HL-60/S4 treated with retinoic acid at 250 ng/mL for 4 days and 3 days (cell line): ENCODE data around the gene LILRB2.
"Not testable (repeated sequence)": the region's sequence is repeated elsewhere in the genome, so short reads cannot be mapped to it uniquely, and the experiment has no call there.

ENCODE experiments used
- in situ Hi-C: fragments of 300-500 bp; cut with MboI; formaldehyde crosslinking; loops from 2 replicates; pipeline ENCODE4 v1.7.0; 2022; ENCODE audit warnings: low sequenced_read_pairs

The LILRB2 gene

DNA sequence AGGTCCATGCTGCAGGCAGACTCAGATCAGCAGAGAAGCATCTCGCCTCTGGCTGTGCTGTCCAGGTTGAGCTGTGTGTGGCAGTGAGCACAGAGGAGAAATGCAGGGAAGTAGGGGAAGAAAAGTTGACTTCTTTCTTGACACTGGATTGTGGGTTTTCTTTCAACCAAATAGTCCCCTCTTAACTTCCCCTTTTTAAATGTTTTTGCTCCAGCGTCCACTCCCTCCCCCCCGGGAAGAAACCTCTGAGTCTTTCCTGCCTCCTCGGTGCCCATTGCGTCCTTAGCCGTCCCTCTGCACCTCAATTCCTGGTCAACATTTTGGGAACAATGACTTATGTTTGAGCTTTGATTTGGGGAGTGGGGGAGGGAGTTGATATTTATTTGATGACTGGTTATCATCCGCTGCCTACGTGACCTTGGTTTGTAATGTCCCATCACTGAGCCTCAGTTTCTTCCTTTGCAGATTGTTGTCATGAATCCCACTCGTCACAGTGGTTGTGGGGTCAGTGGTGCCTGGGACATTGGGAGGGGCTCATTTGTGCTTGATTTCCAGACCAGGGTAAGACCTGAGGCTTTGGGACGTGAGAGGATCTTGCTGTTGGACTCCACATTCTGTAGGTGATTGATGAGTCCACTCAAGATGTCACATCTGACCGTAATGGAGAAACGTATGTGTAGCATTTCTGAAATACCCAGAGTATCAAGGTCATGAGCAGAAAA is at the start of gene LILRB2:
TSS of gene LILRB2 (minus strand) at position 104 of the 722 bp plus-strand sequence. CDS start 614 bp downstream, outside the sequence.
- in situ Hi-C loops = loop anchor here (10.0 kb wide), 1 partner anchor 354 kb away; the partner anchor contains the start of gene LILRB1

DNA sequence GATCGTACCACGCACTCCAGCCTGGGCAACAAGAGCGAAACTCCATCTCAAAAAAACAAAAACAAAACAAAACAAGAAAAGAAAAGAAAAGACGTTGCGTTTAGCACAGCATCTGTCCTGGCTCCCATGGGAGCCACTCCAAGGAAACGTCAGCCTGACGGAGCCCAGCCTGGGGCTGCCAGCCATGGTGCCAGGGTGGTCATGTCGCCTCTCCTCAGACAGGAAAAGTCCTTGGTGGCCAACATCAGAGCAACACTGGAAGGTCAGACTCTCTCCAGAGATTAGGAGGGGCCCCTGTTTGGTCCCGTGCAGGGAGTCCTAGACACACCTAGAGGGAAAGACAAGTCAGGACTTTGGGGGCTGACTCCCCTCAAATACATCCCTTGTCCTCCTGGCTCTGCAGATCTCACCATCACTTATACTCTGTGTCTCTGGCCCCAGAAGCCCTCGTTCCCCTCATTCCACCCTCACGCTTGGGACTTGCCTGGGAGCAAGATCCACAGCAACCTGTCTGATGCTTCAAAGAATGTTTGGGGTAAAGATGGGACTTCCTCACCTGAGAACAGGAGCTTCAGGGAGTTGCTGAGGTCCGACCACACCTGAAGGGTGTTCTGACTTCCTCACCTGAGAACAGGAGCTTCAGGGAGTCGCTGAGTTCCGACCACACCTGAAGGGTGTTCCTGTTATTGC is 48.7 kb upstream of the LILRB2 start:
- in situ Hi-C loops = no loop called here

DNA sequence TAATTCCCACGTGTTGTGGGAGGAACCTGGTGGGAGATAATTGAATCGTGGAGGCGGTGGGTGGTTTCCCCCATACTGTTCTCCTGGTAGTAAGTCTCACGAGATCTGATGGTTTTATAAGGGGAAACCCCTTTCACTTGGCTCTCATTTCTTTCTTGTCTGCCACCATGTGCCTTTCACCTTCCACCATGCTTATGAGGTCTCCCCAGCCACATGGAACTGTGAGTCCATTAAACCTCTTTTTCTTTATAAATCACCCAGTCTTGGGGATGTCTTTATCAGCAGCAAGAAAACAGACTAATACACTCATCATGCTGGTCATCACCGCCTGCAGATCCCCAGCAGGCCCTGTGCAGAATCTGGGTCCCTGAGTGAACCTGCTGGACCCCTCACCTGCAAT is 47.9 kb upstream of the LILRB2 start:
- in situ Hi-C loops = not testable (repeated sequence)

DNA sequence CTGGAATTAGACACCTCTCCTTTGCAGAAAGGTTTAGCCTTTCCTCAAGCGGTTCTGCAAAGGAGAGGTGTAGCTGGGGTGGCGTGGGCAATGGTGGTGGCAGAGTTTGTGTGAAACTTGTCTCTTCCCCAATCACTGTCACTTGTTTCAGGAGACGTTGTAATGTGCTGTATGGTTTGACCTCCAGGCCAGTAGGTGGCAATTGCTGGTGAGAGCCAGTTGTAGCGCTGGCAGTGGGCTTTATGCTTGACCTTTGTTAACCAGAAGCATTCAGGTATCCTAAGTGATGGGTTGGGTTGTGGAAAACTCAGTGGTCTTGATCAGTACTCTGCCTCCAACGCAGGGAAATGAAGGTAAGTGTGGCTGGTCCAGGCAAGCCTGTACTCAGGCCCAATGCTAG is 44.7 kb upstream of the LILRB2 start:
- in situ Hi-C loops = no loop called here

DNA sequence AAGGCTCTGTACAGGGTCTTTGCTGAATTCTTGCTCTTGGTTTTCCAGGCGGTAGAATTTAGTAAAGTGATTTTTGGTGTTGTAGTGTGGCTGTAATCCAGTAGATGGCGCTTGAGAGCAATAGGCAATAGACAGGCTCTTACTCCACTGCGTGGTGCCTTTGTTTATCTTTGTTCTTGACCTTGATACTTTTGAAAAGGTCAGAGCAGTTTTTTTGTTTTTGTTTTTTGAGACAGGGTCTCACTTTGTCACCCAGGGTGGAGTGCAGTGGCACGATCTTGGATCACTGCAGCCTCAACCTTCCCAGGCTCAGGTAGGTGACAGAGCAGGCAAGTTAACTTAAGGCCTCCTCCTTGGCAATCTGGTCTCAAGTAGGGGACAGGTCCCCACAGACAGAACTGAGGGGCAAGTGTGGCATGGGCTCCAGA is 44.3 kb upstream of the LILRB2 start:
- in situ Hi-C loops = no loop called here

DNA sequence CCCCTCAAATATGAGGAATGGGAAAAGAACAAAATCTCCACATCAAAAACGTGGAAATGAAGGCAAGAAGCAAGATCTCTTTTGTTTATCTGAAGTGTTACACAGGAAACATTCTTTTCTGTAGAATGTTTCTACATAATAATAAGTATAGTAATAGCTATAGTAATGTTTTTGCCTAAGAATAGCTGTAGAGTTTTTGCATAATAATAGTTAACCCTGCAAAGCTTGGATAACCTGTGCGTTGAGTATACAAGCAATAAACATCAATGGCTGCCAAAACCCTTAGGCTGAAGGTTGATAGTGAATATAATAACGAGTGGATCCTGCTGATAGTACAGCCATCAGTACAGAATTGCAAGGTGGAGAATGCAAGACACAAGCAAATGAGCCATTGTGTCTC is 43.2 kb upstream of the LILRB2 start:
- in situ Hi-C loops = no loop called here

DNA sequence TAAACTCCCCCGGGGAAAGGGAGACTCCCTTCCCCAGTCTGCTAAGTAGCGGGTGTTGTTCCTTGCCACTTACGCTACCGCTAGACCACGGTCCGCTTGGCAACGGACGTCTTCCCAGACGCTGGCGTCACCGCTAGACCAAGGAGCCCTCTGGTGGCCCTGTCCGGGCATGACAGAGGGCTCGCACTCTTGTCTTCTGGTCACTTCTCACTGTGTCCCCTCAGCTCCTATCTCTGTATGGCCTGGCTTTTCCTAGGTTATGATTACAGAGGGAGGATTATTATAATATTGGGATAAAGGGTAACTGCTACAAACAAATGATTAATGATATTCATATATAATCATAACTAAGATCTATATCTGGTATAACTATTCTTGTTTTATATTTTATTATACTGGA is 42.0 kb upstream of the LILRB2 start:
- in situ Hi-C loops = not testable (repeated sequence)

DNA sequence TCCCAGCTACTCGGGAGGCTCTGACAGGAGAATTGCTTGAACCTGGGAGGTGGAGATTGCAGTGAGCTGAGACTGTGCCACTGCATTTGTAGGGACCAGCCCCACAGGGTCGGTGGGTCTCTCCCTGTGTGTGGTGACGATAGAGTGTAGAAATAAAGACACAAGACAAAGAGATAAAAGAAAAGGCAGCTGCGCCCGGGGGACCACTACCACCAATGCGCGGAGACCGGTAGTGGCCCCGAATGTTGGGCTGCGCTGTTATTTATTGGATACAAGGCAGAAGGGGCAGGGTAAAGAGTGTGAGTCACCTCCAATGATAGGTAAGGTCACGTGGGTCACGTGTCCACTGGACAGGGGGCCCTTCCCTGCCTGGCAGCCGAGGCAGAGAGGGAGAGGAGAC is 41.4 kb upstream of the LILRB2 start:
- in situ Hi-C loops = not testable (repeated sequence)

DNA sequence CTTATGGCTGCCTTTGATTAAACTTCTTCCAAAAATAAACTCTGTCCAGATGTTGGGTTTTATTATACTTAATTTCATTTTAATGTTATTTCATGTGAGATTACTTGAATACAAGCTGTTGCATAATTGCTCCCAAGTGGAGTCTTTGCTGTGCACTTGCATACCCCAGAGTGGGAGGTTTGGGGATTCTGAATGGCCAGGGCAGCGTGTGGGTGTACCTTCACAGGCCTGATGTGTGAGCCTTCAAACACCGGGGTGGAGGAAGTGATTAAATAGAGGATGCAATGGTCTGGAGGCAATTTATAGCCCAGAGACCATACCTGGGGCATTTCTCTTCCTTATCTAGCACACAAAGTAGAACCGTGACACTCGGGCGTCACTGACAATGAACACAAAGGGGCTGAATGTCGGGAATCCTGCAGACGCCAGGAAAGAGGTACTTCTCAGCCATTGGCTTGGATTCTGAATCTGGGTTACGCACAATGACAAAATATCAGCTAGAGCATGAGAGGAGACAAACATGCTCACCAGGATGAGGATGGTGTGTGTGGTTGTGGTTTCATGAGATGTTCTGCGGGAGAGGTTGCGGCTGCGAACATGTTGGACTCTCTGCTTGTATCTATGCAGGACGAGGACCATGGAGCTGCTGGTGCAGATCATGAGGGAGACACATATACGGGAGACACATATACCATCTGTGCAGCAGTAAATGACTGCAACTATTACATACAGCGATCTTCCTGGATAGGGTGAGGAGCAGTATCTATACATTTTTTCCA is 39.2 kb upstream of the LILRB2 start:
- in situ Hi-C loops = no loop called here

DNA sequence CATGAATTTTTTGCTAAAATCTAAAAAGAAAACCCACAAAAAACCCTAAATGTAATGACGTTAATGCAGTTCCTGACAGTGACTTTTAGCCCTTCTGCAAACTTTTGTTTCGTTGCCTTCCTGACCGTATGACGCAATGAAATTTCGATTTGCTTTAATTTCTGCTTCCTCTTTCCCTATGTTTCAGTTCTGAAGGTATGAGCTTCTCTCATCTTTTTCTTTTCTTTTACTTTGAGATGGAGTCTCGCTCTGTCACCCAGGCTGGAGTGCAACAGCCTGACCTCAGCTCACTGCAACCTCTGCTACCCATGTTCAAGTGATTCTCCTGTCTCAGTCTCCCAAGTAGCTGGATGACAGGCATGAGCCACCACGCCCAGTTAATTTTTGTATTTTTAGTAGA is 38.1 kb upstream of the LILRB2 start:
- in situ Hi-C loops = no loop called here

DNA sequence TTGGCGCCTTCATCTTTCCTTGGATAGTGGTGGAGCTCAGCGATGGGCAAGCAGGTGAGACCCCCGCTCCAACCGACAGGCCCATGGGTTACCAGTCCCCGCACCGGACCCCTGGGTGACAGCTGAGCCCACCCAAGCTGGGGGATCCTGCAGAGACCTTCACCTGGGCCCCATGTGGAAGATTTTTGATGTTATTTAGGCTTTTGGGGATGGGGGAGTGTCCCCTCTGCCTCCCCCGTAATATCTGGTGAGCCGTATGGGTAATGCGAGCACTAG is 37.0 kb upstream of the LILRB2 start:
- in situ Hi-C loops = no loop called here

DNA sequence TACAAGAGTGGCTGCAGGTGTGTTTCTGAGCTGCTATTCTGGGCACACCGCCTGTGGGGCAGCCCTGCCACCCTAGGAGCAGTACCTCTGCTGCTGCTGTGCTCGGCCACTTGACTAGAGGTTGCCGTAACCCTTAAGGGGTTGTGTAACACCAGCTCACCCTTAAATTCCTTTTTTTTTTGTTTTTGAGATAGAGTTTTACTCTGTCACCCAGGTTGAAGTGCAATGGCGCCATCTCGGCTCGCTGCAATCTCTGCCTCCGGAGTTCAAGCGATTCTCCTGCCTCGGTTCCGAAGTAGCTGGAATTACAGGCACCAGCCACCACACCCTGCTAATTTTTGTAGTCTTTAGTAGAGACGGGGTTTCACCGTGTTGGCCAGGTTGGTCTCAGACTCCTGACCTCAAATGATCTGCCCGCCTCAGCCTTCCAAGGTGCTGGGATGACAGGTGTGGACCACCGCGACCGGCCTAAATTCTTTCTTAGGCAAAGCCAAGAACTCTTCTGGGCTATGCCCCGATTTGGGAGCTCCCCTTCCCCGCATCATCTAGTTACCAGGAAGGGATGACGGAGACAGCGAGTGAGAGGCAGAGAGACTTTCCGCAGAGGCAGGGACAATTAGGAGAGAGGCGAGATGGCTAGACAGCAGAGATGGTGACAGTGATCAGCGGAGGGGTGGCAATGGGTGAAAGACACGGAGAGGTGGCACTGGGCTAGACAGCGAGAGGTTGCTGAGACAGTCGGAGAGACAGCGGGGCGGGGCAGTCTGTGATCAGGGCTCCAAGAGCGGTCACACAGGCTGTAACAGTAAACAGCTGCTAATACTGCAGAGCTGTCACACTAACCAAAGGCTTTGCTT is 36.4 kb upstream of the LILRB2 start:
- in situ Hi-C loops = no loop called here

DNA sequence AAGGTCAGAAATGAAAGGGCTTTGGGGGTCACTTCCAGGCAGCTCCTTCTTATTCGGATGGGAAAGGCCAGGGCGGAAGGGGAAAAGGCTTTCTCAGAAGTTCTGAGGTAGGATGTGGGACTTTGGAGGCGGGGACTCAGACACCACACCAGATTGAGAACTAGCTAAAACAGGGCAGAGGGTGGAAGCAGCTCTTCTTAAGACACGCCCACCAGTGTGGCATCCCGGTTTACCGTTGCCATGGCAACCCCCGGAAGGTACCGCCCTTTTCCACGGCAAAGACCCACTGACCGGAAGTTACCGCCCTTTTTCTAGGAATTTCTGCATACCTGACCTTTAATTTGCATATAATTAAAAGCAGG is 35.8 kb upstream of the LILRB2 start:
- in situ Hi-C loops = no loop called here

DNA sequence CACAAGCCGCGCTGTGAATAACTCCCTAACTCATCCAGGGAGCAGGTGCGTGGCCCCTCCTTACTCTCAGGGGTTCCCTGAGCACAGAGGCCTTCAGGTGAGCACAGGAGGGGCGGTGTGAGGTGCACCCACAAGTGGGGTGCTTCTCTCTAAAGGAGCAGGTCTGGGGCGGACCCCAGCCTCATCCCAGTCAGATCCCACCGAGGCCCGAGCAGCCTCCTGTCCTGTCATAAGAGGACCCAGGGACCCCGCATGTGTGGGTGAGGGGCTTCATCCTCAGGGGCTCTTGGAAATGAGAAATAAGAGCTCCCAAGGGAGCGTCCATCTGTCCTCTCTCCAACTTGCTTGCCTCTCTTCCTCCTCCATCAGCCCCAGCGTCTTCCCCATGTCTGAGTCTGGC is 35.0 kb upstream of the LILRB2 start:
- in situ Hi-C loops = no loop called here

DNA sequence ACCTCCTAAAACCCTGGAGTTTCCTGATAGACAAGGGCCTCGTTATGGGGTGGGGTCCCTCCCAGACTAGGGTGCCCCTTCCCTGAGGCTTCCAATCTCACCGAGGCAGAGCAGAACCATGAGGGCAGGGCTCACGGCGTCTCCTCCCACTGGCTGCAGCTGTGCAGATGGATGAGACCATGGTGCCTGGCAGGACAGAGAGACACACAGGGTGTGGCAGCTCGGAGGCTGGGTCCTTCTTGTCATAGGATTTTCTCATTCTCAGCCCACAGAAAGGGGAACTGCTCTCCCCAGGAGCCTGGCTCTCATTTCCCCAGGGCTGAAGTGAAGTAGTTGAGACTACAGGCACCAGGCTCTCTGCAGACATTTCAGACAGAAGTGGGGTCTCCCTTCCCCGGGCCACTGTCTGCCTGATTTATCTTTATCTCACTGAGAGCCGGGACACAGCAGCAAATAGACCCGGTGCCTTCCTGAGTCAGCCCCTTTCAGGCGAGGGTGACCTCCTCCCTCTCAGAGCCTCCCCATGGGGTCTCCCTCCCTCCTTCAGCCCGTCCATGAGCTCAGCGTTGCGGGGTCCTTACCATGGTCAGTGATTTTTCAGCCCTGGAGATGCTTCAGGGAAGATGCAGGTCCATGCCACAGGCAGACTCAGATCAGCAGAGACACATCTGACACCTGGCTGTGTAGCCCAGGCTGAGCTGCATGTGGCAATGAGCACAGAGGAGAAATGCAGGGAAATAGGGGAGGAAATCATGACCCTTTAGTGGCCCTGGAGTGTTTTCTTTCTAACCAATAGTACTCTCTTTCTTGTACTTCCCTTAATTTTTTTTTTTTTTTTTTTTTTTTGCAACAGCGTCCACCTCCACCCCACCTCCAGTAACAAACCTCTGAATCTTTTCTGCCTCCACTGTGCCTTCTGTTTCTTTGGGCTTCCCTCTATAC is 31.8 kb upstream of the LILRB2 start, which contains the start of gene LILRA5:
TSS of gene LILRA5 (minus strand) at position 731 of the 942 bp plus-strand sequence. CDS start at position 584, 147 bp downstream.
- in situ Hi-C loops = no loop called here

DNA sequence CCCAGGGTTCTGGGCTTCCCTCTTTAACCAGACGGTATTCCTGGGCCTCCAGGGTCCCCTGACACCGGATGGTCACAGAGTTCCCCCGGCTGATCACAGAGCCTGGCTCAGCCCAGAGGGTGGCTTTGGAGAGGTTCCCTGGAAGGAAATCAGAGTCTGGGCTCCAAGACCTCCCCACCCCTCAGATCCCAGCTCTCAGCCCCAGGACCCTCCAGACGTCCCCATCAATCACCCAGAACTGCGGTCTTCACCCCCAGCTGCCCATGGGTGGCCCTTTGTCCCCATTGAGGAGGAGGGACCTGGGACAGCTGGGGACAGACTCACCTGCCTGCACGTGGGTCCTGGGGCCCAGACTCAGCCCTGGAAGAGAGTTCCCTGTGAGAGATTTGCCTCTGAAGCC is 31.1 kb upstream of the LILRB2 start:
- in situ Hi-C loops = no loop called here

DNA sequence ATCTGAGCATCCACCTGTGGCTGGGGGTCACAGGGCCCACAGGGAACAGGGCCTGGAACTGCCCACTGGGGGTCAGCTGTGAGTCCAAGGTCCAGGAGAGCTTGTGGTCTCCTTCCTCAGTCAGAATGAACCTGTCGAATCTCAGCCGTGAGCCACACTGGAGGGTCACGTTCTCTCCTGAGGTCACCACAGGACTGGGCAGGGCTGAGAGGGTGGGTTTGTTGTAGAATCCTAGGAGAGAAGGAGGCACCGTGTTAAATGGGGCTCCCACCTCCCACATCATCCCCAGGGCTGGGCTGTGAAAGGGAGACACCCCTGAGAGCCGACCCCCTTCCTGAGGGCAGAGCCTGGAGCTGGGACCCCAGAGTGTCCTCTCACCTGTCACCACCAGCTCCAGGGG is 30.6 kb upstream of the LILRB2 start:
- in situ Hi-C loops = no loop called here

DNA sequence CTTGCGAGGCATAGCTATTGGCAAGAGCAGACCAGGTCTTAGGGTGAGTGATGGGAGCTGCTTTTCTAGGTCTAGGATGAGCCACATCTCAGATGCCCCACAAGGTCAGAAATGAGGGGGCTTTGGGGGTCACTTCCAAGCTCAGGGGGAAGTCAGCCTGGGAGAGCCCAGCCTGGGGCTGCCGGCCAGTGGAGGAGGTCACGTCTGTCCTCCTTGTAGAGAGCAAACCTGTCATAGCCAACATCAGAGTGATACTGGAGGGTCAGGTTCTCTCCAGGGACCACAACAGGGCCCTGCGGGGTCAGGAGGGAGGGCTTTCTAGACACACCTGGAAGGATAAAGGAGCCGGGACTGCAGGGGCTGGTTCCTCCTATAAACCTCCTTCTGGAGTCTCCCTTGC is 29.6 kb upstream of the LILRB2 start:
- in situ Hi-C loops = no loop called here

DNA sequence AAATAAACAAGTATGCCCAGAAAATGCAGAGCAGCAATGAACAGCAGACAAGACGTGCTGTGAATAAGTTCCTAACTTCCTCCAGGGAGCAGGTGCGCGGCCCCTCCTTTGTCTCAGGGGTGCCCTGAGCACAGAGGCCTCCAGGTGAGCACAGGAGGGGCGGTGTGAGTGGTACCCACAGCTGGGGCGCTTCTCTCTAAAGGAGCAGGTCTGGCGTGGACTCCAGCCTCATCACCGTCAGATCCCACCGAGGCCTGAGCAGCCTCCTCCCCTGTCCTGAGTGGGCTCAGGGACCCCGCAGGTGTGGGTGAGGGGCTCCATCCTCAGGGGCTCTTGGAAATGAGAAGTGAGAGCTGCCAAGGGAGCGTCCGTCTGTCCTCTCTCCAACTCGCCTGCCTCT is 28.9 kb upstream of the LILRB2 start:
- in situ Hi-C loops = no loop called here
